Left renal pelvis (tissue), 4 donors: ENCODE data around the gene DHX16. TPM values are rescaled to one million over a fixed set of nuclear protein-coding genes. Genes with fewer than 3 reads are reported as not detected.

Experiments used
- DNase-seq, 4 donors: peaks; one replicate each; pipeline ENCODE4 v3.0.0-alpha.2; 2013; ENCODE audit warnings: low read depth in 4 of 4, low spot score in 3 of 4
- polyA plus RNA-seq, 4 donors: library from polyadenylated mRNA; unstranded; fragments of 120-200 nt; gene quantifications; one replicate each; pipeline ENCODE4 v1.2.1, GENCODE V29; 2013; ENCODE audit not compliant: insufficient read length in 4 of 4

Gene DHX16
- polyA plus RNA-seq, 4 donors, result 28.8 to 51.3 (median 41.2) TPM

DNA sequence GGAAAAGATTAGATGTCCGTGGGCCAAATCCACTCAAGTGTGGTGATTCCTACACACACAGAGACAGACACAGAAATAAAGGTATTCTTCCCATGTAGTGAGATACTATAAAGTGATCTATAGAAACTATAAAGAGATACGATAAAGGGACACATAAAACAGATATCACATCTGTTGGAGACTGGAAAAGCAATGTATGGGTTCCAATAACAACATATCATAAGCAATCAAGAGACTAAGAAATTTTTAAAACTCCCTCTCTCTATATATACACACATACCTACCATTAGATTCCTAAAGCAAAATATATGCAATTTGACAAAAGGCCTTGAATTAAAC lies 61.0 kb downstream of the DHX16 start:
- no peak for DNase-seq

DNA sequence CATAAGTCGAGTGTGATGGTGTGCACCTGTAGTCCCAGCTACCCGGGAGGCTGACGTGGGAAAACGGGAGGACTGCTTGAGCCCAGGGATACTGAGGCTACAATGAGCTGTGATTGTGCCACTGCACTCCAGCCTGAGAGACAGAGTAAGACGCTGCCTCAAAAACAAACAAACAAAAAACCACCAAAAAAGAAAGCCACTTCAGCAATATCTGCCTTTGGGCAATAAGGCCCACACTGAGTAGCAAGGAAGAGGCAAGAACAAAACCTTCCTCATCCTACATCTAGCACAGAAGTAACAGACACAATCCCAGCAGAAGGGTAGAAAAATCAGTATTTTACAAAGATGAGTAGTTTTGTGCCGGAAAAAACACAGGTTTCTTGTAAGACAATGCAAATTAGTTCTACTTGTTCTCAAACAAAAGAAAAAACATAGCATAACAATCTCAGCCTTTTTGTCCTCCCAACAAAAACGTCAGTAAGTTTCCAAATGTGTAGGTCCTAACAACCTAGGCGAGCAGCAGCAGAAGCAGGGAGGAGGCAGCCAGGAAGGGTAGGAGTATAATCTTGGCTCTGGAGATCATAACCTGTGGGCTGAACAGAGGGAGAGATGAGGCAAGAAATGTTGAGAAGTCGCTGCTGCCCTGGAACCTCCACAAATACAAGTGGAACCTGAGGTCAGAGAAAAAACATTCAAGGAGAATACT lies 61.5 kb downstream of the DHX16 start:
- no peak for DNase-seq

DNA sequence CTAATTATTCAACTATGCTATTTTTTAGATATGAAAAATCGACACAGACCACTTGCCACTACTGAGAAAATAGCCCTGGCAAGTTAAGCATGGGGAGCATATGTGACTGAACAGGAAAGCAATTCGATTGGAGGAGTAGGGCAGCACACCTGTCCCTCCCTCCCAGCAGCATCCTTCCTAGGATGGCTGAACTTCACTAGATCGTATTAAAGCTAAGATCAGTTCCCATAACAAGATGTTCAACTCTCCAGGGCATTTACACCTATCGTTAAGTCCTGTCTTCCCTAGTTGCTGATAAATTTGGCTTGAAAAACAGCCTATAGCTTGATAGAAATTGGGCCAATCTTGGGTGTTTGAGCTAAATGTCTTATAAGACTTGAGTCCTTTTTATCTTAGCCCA lies 62.7 kb downstream of the DHX16 start:
- DNase-seq, result no peak

DNA sequence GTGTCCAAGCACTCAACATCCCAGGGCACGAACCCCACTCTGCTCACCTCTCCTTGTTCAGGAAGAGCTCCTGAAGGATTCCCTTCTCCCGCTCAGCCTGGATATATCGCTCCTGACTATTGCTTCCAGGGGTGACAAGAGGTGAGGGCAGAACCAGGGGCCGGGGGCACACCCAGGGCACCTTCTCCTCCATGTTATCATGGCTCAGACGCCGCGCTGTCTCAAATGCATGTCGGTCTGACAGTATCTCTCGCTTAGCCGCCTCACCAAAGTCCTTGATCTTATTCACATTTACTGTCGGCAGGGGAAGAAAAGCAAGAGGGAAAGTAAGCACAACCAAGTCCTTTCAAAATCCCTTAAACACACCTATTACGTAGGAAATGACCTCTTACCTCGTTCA lies 68.8 kb downstream of the DHX16 start:
- no peak for DNase-seq

Other genes with a start within 250 kb of the DHX16 start
- 100 to 1,000 TPM; 105 to 113 (median 111) TPM for gene HLA-E, start 183.5 kb downstream of the DHX16 start, polyA plus RNA-seq
- 100 to 1,000 TPM in 2 of 4 donors, 10 to 100 TPM in 2; 77.6 to 105 (median 93.8) TPM for gene GNL1, start 116.5 kb downstream of the DHX16 start, polyA plus RNA-seq
- gene PRR3, start 115.7 kb downstream of the DHX16 start, polyA plus RNA-seq, result 10 to 100 TPM; 30.9 to 36.9 (median 33.2) TPM
- gene ABCF1, start 101.6 kb downstream of the DHX16 start, polyA plus RNA-seq, result 10 to 100 TPM; 55.7 to 74.9 (median 64.6) TPM
- gene PPP1R10, start 55.8 kb downstream of the DHX16 start, polyA plus RNA-seq, result 10 to 100 TPM; 38.1 to 65.7 (median 57.1) TPM
- 10 to 100 TPM; 35.3 to 63.8 (median 55.4) TPM for gene MRPS18B, start 55.2 kb downstream of the DHX16 start, polyA plus RNA-seq
- gene ATAT1, start 46.1 kb downstream of the DHX16 start, polyA plus RNA-seq, result 10 to 100 TPM; 33.7 to 66.4 (median 39.8) TPM
- gene C6orf136, start 25.9 kb downstream of the DHX16 start, polyA plus RNA-seq, result 10 to 100 TPM; 10.5 to 30.0 (median 24.5) TPM
- 10 to 100 TPM; 34.3 to 56.4 (median 40.2) TPM for gene PPP1R18, start 13.6 kb upstream of the DHX16 start, polyA plus RNA-seq
- gene NRM, start 18.0 kb upstream of the DHX16 start, polyA plus RNA-seq, result 10 to 100 TPM; 35.6 to 40.7 (median 38.1) TPM
- 10 to 100 TPM; 34.7 to 49.0 (median 45.2) TPM for gene MDC1, start 44.3 kb upstream of the DHX16 start, polyA plus RNA-seq
- 1,000 to 10,000 TPM; 1,126 to 1,457 (median 1,265) TPM for gene TUBB, start 47.3 kb upstream of the DHX16 start, polyA plus RNA-seq
- gene FLOT1, start 69.7 kb upstream of the DHX16 start, polyA plus RNA-seq, result 100 to 1,000 TPM; 103 to 143 (median 138) TPM
- 10 to 100 TPM; 17.5 to 23.5 (median 21.3) TPM for gene IER3, start 71.5 kb upstream of the DHX16 start, polyA plus RNA-seq
- 100 to 1,000 TPM in 3 of 4 donors, 10 to 100 TPM in 1; 55.6 to 201 (median 156) TPM for gene DDR1, start 211.5 kb upstream of the DHX16 start, polyA plus RNA-seq
- 10 to 100 TPM; 30.2 to 51.2 (median 44.1) TPM for gene GTF2H4, start 235.2 kb upstream of the DHX16 start, polyA plus RNA-seq
- gene VARS2, start 241.2 kb upstream of the DHX16 start, polyA plus RNA-seq, result 10 to 100 TPM; 26.1 to 59.5 (median 35.3) TPM